HG02623 (cell line): ENCODE results near the gene COL5A1.

Experiments
- ATAC-seq: cut with Tn5 transposase; IDR thresholded peaks from one replicate; pipeline ENCODE4 v1.9.1; 2021; ENCODE audit warnings: moderate library complexity; ENCODE audit not compliant: unreplicated experiment

The COL5A1 gene

GRCh38 chr9:134809826-134810225 lies 168.2 kb downstream of the COL5A1 start:
- no peak for ATAC-seq

GRCh38 chr9:134811079-134811672 lies 169.6 kb downstream of the COL5A1 start:
- no peak for ATAC-seq

GRCh38 chr9:134811673-134812342 lies 170.2 kb downstream of the COL5A1 start:
- no peak for ATAC-seq

GRCh38 chr9:134812343-134812673 lies 170.7 kb downstream of the COL5A1 start:
- no peak for ATAC-seq

GRCh38 chr9:134813841-134814240 lies 172.2 kb downstream of the COL5A1 start:
- ATAC-seq, result no peak

- no peak for ATAC-seq
These were observed 173.1 kb downstream of the COL5A1 start for GRCh38 chr9:134814598-134815215.

- ATAC-seq, result no peak
These were observed 174.0 kb downstream of the COL5A1 start for GRCh38 chr9:134815435-134816214.

- ATAC-seq, result no peak
These were observed 174.7 kb downstream of the COL5A1 start for GRCh38 chr9:134816264-134816663.

GRCh38 chr9:134818000-134818568 lies 176.5 kb downstream of the COL5A1 start:
- no peak for ATAC-seq

GRCh38 chr9:134818591-134818990 lies 177.0 kb downstream of the COL5A1 start:
- no peak for ATAC-seq

- no peak for ATAC-seq
These were observed 179.3 kb downstream of the COL5A1 start for GRCh38 chr9:134820901-134821300.

- ATAC-seq, result no peak
These were observed 180.9 kb downstream of the COL5A1 start for GRCh38 chr9:134822541-134822940.

GRCh38 chr9:134823623-134824022 lies 182.0 kb downstream of the COL5A1 start:
- ATAC-seq, result no peak

GRCh38 chr9:134824583-134824982 lies 183.0 kb downstream of the COL5A1 start:
- no peak for ATAC-seq

- ATAC-seq, result no peak
These were observed 183.4 kb downstream of the COL5A1 start for GRCh38 chr9:134825025-134825424.

GRCh38 chr9:134826336-134827285 lies 185.0 kb downstream of the COL5A1 start:
- ATAC-seq, result no peak

GRCh38 chr9:134827559-134827958 lies 186.0 kb downstream of the COL5A1 start:
- no peak for ATAC-seq

- ATAC-seq, result no peak
These were observed 186.4 kb downstream of the COL5A1 start for GRCh38 chr9:134827993-134828392.

- no peak for ATAC-seq
These were observed 187.3 kb downstream of the COL5A1 start for GRCh38 chr9:134828892-134829291.

- no peak for ATAC-seq
These were observed 187.8 kb downstream of the COL5A1 start for GRCh38 chr9:134829356-134829937.
